Testis (tissue), 3 donors: ENCODE measurements around the gene KCNQ1. TPM values are rescaled to one million over a fixed set of nuclear protein-coding genes. Genes with fewer than 3 reads are reported as not detected.

Source experiments
- DNase-seq: peaks from one replicate; pipeline ENCODE4 v3.0.0-alpha.2; 2019
- H3K27ac ChIP-seq, 2 donors: fragments of 200-600 bp; sonication (generic); one replicate each; pipeline ENCODE4 v1.5.1; 2019
- H3K27me3 ChIP-seq: fragments of 200-600 bp; sonication (generic); one replicate; pipeline ENCODE4 v1.5.1; 2019
- H3K36me3 ChIP-seq: fragments of 200-600 bp; sonication (generic); one replicate; pipeline ENCODE4 v1.5.1; 2017; ENCODE audit warnings: low read depth; ENCODE audit errors: missing control alignments
- H3K4me1 ChIP-seq: fragments of 200-600 bp; sonication (generic); one replicate; pipeline ENCODE4 v1.5.1; 2019
- H3K4me3 ChIP-seq, 2 donors: fragments of 200-600 bp; sonication (generic); one replicate each; pipeline ENCODE4 v1.5.1; 2017 to 2019
- H3K9me3 ChIP-seq: fragments of 200-600 bp; sonication (generic); one replicate; pipeline ENCODE4 v1.5.1; 2017
- CTCF ChIP-seq, 3 experiments: fragments of 450-650 bp in 2 of 3; fragments of 200-600 bp in 1 of 3; sonication (generic) in 1 of 3; IDR thresholded peaks; one replicate each; pipeline ENCODE4 v1.5.1; 2016 to 2019; ENCODE audit warnings: antibody characterized with exemption in 3 of 3, mild to moderate bottlenecking in 2 of 3, moderate library complexity in 1 of 3
- POLR2A ChIP-seq: fragments of 450-650 bp; IDR thresholded peaks from one replicate; pipeline ENCODE4 v1.6.1; 2017; ENCODE audit warnings: antibody characterized with exemption, mild to moderate bottlenecking, moderate library complexity
- WGBS, 2 donors: methylation state at CpG; one replicate each; pipeline ENCODE4 v1.1.5; 2018; 5-methylcytosine and 5-hydroxymethylcytosine counted together
- intact Hi-C: fragments of 100-400 bp; cut with DNase I; formaldehyde crosslinking; loops from one replicate; pipeline ENCODE4 v1.15.1; 2023; ENCODE audit warnings: low total_unique reads
- polyA plus RNA-seq: library from polyadenylated mRNA; stranded (reverse); fragments of 350-450 nt; fragmentation: Illumina TruSeq; extraction: RNeasy Lipid Tissue Mini Kit (QIAGEN cat#74804); gene quantifications from one replicate; pipeline ENCODE4 v1.2.3, GENCODE V29; 2014; ENCODE audit warnings: low read depth, low replicate concordance; ENCODE audit not compliant: insufficient read depth
- total RNA-seq, 2 donors: library from RNA; depleted of rRNA; stranded (reverse); fragments of >200 nt; gene quantifications; one replicate each; pipeline ENCODE4 v1.2.3, GENCODE V29; 2016

The KCNQ1 gene
- total and polyA plus RNA-seq, 3 donors from 2014 or later = 6.0 to 24.2 (median 12.8) TPM

GRCh38 chr11:2569731-2570210, 125.0 kb downstream of the KCNQ1 start:
- no peaks in the 10 kb centered on the region for H3K9me3 ChIP-seq
- H3K4me1 ChIP-seq = no peaks in the 10 kb centered on the region
- WGBS, 2 donors = 97 to 100% methylated on average over 1 to 10 of the region's 10 CpGs
- no peak overlapping the region for H3K4me3 ChIP-seq
- intact Hi-C loops = no loop called here
- no peak for TF ChIP-seq POLR2A
- TF ChIP-seq CTCF (IDR thresholded peaks at IDR 0.05) = no peak
- no peaks in the 10 kb centered on the region for H3K36me3 ChIP-seq
- no peaks in the 10 kb centered on the region for H3K27me3 ChIP-seq
- DNase-seq = no peak
- H3K27ac ChIP-seq = no peak overlapping the region

- no peaks in the 10 kb centered on the region for H3K9me3 ChIP-seq
- 92 to 96% methylated on average over 5 to 26 of the region's 26 CpGs for WGBS, 2 donors
- no peaks in the 10 kb centered on the region for H3K36me3 ChIP-seq
- no peak overlapping the region for H3K4me3 ChIP-seq
- no peak for TF ChIP-seq CTCF (IDR thresholded peaks at IDR 0.05)
- intact Hi-C loops = no loop called here
- no peaks in the 10 kb centered on the region for H3K27me3 ChIP-seq
- no peaks in the 10 kb centered on the region for H3K4me1 ChIP-seq
- H3K27ac ChIP-seq = no peak overlapping the region
- DNase-seq = no peak
These were observed 125.5 kb downstream of the KCNQ1 start for GRCh38 chr11:2570211-2570811.

GRCh38 chr11:2570841-2571597, 126.2 kb downstream of the KCNQ1 start:
- no peak overlapping the region for H3K4me3 ChIP-seq
- intact Hi-C loops = no loop called here
- no peaks in the 10 kb centered on the region for H3K27me3 ChIP-seq
- no peak for DNase-seq
- H3K27ac ChIP-seq = no peak overlapping the region
- H3K4me1 ChIP-seq = no peaks in the 10 kb centered on the region
- no peaks in the 10 kb centered on the region for H3K9me3 ChIP-seq
- whole genome bisulfite sequencing, 2 donors = 94 to 99% methylated on average over 16 to 22 of the region's 25 CpGs
- TF ChIP-seq POLR2A (no peak), CTCF (IDR thresholded peaks at IDR 0.05) (no peak)
- no peaks in the 10 kb centered on the region for H3K36me3 ChIP-seq

- Histone ChIP-seq H3K9me3 (no peaks in the 10 kb centered on the region), H3K4me3 (no peak overlapping the region), H3K27me3 (no peaks in the 10 kb centered on the region), H3K36me3 (no peaks in the 10 kb centered on the region), H3K4me1 (no peaks in the 10 kb centered on the region), H3K27ac (no peak overlapping the region)
- no peak for DNase-seq
- intact Hi-C loops = no loop called here
- TF ChIP-seq POLR2A = no peak
- TF ChIP-seq CTCF (IDR thresholded peaks at IDR 0.05) = no peak
- 94 to 97% methylated on average over 11 to 23 of the region's 23 CpGs for WGBS, 2 donors
These were observed 126.9 kb downstream of the KCNQ1 start for GRCh38 chr11:2571598-2572281.
